Lower leg skin (tissue), 4 donors: ENCODE results near the gene CCAR1. TPM values are rescaled to one million over a fixed set of nuclear protein-coding genes. Genes with fewer than 3 reads are reported as not detected.
"Not testable (repeated sequence)": the region's sequence is repeated elsewhere in the genome, so short reads cannot be mapped to it uniquely, and the experiment has no call there.

Experiments
- DNase-seq, 2 donors: peaks; one replicate each; pipeline ENCODE4 v3.0.0-alpha.2; 2019; ENCODE audit warnings: low spot score in 2 of 2
- H3K4me3 ChIP-seq: fragments of 200-600 bp; sonication (generic); 2 replicates; pipeline ENCODE4 v1.5.1; 2017; ENCODE audit warnings: mild to moderate bottlenecking, low read depth; ENCODE audit not compliant: poor library complexity, severe bottlenecking
- POLR2A ChIP-seq, 2 donors: fragments of 450-650 bp; IDR thresholded peaks; one replicate each; pipeline ENCODE4 v1.6.1; 2016 to 2017; ENCODE audit warnings: antibody characterized with exemption in 2 of 2, mild to moderate bottlenecking in 1 of 2, moderate library complexity in 1 of 2
- WGBS, 2 donors: methylation state at CpG; one replicate each; pipeline ENCODE4 v1.1.5; 2018; 5-methylcytosine and 5-hydroxymethylcytosine counted together
- intact Hi-C: fragments of 100-400 bp; cut with DNase I; formaldehyde crosslinking; loops from one replicate; pipeline ENCODE4 v1.15.0; 2023; ENCODE audit warnings: low total_unique reads
- microRNA-seq, 2 donors: library from miRNA; unstranded; fragments of <30 nt; microRNA quantifications; one replicate each; pipeline ENCODE4, GENCODE V29; 2016; ENCODE audit warnings: borderline replicate concordance in 2 of 2, borderline number of aligned reads in 1 of 2
- total RNA-seq, 4 donors: library from RNA; depleted of rRNA; stranded (reverse); fragments of >200 nt; gene quantifications; one replicate each; pipeline ENCODE4 v1.1.0, GENCODE V29; 2016
- TF ChIP-seq, protein P1 (sequence below), 3 donors: fragments of 450-650 bp; IDR thresholded peaks; one replicate each; pipeline ENCODE4 v1.5.1; 2016; ENCODE audit warnings: antibody characterized with exemption in 3 of 3, mild to moderate bottlenecking in 3 of 3, moderate library complexity in 2 of 3

Gene CCAR1
- total RNA-seq, 4 donors from 2014 or later = 19.1 to 41.4 (median 28.9) TPM

DNA sequence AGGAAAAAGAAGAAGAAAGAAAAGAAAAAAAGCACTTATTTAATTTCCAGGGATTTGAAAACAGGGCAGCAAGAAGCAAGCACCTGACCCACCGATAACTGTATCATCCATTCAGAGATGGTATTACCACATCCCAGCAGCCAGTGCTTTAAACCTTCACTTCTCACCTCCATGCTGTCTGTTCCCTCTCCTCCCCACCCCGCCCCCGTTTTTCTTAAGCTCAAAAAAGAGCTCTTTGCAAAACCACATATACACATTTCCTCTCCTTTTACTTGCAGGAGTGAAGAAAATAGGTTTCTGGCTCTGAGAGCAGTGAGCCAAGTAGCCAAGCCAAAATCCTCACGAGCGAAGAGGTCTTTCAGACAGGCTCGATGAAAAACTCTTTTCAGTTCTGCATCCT, 108.5 kb downstream of the CCAR1 start:
- intact Hi-C loops = no loop called here
- TF ChIP-seq, protein P1, sequence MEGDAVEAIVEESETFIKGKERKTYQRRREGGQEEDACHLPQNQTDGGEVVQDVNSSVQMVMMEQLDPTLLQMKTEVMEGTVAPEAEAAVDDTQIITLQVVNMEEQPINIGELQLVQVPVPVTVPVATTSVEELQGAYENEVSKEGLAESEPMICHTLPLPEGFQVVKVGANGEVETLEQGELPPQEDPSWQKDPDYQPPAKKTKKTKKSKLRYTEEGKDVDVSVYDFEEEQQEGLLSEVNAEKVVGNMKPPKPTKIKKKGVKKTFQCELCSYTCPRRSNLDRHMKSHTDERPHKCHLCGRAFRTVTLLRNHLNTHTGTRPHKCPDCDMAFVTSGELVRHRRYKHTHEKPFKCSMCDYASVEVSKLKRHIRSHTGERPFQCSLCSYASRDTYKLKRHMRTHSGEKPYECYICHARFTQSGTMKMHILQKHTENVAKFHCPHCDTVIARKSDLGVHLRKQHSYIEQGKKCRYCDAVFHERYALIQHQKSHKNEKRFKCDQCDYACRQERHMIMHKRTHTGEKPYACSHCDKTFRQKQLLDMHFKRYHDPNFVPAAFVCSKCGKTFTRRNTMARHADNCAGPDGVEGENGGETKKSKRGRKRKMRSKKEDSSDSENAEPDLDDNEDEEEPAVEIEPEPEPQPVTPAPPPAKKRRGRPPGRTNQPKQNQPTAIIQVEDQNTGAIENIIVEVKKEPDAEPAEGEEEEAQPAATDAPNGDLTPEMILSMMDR (IDR thresholded peaks at IDR 0.05) = no peak
- TF ChIP-seq POLR2A (IDR thresholded peaks at IDR 0.05) = no peak
- WGBS, 2 donors = 48 to 59% methylated on average over 6 of the region's 6 CpGs
- no peak for DNase-seq
- no peak overlapping the region for H3K4me3 ChIP-seq

DNA sequence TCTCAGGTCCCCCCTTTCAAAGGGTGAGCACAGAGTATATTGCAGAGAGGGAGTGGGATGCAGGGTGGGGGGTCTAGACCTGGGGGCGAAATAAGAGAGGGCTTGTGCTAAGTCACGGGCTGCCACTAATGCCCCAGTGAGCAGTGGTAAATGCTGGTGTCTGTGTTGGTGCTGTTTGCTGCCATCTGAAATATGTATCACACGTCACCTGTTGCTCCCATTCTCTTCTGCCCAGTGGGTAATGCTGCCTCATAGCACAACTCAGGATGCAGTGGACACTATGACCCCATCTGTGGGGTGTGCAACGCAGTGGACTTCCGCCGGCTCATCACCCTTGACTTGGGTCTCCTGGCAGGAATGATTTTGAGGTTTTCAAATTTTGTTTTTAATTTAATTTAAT, 108.9 kb downstream of the CCAR1 start:
- 84 to 86% methylated on average over 6 of the region's 6 CpGs for WGBS, 2 donors

DNA sequence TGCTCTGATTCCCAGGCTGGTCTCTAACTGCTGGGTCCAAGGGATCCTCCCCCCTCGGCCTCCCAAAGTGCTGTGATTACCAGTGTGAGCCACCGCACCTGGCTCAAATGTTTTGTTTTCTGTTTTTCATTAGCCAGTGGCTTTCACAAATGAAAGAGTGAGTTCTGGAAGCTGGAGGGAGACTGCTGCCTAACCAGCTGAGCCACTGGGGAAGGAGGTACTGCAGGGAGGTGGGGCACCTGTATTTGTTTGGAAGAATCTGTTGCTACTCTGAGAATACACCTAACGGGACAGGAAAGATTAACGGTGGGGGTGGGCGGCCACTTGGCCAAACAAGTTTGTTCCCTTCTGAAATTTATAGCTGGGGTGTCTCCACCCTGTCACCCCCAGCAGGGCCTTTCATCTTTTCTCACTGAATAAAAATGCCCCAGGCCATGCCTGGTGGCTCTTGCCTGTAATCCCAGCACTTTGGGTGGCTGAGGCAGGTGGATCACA, 111.0 kb downstream of the CCAR1 start:
- TF ChIP-seq, protein P1 (IDR thresholded peaks at IDR 0.05) = no peak
- no peak for TF ChIP-seq POLR2A (IDR thresholded peaks at IDR 0.05)
- intact Hi-C loops = no loop called here
- 59 to 71% methylated on average over 5 of the region's 5 CpGs for WGBS, 2 donors
- H3K4me3 ChIP-seq = no peak overlapping the region
- DNase-seq = no peak

More for the DNA sequence above, 108.9 kb downstream of the CCAR1 start:
- no peak for DNase-seq
- intact Hi-C loops = no loop called here
- no peak overlapping the region for H3K4me3 ChIP-seq
- TF ChIP-seq POLR2A (IDR thresholded peaks at IDR 0.05) = no peak
- TF ChIP-seq, protein P1 (IDR thresholded peaks at IDR 0.05) = no peak

DNA sequence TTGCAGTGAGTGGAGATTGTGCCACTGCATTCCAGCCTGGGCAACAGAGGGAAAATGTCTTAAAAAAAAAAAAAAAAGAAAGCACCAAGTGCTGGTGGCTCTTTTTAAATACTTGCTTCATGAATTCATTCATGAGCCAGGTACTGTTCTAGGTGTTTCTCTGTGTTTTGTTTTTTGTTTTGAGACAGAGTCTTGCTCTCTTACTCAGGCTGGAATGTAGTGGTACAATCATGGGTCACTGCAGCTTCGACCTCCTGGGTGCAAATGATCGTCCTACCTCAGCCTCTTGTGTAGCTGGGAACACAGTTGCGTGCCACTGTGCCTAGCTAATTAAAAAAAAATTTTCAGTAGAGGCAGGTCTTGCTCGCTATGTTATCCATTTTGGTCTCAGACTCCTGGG, 111.6 kb downstream of the CCAR1 start:
- no peak for DNase-seq
- intact Hi-C loops = no loop called here
- H3K4me3 ChIP-seq = no peak overlapping the region
- TF ChIP-seq, protein P1 (IDR thresholded peaks at IDR 0.05) = no peak
- no peak for TF ChIP-seq POLR2A (IDR thresholded peaks at IDR 0.05)
- WGBS, 2 donors = 88 to 92% methylated on average over 4 of the region's 4 CpGs

DNA sequence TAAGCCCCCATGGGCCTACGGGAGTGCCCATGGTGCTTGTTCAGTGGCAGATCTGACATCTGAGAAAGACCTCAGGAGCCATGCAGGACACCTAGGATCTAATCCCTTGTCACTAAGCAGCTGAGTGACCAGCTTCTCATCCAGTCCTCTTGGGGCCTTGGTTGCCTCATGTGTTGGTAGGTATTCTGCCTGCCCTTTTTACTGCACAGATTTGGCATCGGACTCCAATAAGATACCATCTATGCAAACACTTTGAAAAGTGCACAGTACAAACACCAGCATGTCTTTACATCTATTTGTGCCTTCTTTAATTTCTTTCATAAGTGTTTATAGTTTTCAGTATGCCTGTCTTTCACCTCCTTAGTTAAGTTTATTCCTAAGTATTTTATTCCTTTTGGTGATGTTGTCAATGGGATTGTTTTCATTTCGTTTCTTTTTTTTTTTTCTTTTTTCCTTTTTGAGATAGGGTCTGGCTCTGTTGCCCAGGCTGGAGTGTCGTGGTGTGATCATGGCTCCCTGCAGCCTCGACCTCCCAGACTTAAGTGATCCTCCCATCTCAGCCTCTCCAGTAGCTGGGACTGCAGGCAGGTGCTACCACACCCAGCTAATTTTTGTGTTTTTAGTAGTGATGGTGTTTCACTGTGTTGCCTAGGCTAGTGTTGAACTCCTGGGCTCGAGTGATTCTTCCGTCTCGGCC, 116.7 kb downstream of the CCAR1 start:
- no peak for DNase-seq
- no peak for TF ChIP-seq POLR2A (IDR thresholded peaks at IDR 0.05)
- TF ChIP-seq, protein P1 (IDR thresholded peaks at IDR 0.05) = no peak
- no peak overlapping the region for H3K4me3 ChIP-seq
- WGBS, 2 donors = 85 to 87% methylated on average over 8 of the region's 8 CpGs
- intact Hi-C loops = no loop called here

DNA sequence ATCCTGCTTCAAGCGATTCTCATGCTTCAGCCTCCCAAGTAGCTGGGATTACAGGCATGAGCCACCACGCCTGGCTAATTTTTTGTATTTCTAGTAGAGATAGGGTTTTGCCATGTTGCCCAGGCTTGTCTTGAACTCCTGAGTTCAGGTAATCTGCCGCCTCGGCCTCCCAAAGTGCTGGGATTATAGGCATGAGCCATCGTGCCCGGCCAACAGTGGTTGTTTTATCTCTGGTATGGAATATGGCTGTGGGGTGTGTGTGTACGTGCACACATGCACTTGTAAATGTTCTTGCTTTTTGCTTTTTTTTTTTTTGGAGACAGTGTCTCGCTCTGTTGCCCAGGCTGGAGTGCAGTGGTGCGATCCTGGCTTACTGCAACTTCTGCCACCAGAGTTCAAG, 119.6 kb downstream of the CCAR1 start:
- H3K4me3 ChIP-seq, intact Hi-C loops, DNase-seq: not testable (repeated sequence)
- WGBS, 2 donors = 92% methylated on average over 9 of the region's 9 CpGs

Small RNA genes lying within 50 kb of the gene (microRNA-seq; reads per million reads assigned to microRNA genes)
- gene MIR1254-1 = 0 reads per million in 2 donors

Other genes with a start within 250 kb of the CCAR1 start
- gene DNA2, start 249.3 kb upstream of the CCAR1 start, total RNA-seq = 1 to 10 TPM; 1.7 to 3.5 (median 2.2) TPM
- gene SLC25A16, start 193.7 kb upstream of the CCAR1 start, total RNA-seq = 10 to 100 TPM in 2 of 4 donors, 1 to 10 TPM in 2; 7.7 to 31.5 (median 10.0) TPM
- gene TET1, start 160.9 kb upstream of the CCAR1 start, total RNA-seq = 1 to 10 TPM; 1.1 to 3.8 (median 1.9) TPM
- 1 to 10 TPM; 1.5 to 2.6 (median 1.9) TPM for gene STOX1, start 106.3 kb downstream of the CCAR1 start, total RNA-seq
- 10 to 100 TPM; 26.8 to 42.7 (median 31.5) TPM for gene DDX50, start 180.1 kb downstream of the CCAR1 start, total RNA-seq
- gene DDX21, start 234.9 kb downstream of the CCAR1 start, total RNA-seq = 10 to 100 TPM; 41.9 to 55.5 (median 47.9) TPM